ENCODE data around the gene COL5A1.

Gene COL5A1

DNA sequence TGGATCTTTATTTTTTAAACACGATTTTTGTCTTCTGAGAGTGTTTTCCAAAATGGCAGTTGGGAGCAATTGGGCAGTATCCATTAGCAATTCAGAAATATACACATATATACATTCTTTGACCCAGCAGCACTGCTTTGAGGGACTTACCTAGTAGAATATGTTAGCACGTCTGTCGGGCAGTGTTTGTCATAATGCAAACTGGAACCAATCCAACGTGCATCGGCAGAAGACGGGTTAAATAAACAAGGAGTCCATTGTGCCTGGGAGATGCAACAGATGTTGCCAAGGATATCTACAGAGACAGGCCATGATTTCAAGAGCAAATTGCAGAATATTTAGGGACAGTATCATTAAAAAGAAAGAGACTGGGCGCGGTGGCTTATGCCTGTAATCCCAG lies 107.0 kb downstream of the COL5A1 start:
- FAIRE-seq, result no peak

DNA sequence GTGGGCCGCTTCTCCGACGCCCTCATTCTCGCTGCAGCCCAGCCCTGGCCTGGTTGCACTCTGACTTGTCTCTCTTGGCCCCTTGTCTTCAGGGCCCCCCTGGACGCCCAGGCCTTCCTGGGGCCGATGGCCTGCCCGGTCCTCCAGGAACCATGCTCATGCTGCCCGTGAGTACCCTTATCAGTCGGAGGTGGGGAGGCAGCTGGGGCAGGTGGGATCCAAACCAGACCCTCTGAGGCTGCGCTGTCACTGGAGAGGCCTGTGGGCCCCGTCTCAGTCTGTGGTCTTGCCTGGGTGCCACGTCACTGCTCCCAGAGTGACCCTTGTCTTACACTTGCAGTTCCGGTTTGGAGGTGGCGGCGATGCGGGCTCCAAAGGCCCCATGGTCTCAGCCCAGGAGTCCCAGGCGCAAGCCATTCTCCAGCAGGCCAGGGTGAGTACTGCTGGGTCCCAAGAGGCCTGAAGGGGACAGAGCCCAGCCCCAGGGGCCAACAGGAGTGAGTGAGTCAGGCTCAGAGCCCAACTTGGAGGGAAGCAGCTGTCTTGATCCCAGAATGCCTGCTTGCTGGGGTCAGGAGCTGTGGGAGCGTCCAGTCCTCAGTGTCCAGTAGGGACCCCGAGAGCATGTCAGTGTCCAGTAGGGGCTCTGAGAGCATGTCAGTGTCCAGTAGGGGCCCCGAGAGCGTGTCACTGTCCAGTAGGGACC lies 109.0 kb downstream of the COL5A1 start:
- FAIRE-seq, result no peak

DNA sequence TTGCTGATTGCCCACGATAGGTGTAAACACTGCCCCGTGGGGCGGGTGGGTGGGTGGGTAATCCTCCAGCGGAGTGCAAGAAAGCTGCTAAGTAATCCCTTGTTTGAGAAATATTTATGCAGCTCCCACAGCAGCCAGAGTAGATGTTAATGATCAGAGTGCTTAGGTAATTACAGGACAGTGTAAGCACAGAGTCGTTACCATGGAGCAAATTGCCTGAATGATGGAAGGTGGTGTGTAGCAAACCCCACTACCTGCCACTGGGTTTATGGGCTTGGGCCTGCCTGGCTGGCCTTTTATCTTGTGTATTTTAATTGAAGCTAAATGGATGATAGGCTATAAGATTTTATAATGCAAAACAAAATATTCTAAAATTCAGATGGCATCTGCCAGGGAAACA lies 110.0 kb downstream of the COL5A1 start:
- no peak for FAIRE-seq

DNA sequence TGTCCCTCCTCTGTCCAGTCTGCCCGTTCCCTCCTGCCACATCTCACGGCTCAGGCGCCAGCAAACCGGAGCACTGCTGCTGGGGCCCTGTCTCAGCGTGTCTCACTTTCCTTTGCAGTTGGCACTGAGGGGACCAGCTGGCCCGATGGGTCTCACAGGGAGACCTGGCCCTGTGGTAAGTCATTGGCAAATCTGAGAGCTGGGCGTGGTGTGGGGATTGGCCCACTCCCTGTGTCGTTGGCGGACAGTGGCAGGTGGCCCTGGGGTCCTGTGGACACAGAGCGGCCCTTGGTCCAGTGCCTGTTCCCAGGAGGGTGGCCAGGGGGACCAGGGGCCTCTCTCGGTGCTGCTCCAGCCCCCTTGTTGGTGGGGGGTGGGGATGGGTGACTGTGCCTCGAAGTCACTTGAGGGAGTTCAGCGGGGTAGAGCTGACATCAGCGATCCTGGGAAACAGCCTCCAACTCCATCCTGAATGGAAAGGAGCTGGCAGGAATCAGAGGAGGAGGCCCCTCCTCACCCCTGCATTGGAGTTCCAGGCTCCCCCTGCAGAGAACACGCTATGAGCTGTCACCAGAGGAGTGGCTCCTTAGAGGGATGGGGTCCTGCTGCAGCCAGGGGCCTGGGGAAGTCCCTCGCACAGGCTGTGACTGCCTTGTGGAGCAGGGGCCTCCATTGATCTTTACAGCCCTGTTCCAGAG lies 111.0 kb downstream of the COL5A1 start:
- FAIRE-seq, result no peak

DNA sequence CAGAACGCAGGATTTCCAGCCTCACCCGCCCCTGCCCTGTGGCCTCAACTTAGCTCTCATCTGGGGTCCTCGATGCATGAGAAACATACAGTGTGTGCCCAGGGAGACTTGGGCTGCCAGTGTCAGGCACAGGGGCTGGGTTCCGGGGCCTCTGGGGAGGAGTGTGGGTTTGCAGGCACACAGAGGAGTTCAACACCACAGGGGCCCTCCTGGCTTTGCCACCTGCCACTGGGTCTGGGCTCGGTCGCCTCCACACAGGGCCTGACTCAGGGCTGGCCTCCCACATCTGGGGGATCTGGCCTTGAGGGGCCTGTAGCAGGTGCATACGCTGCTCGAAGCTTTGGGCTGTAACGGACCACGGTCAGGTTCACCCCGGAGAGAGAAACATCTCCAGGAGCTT lies 111.6 kb downstream of the COL5A1 start:
- no peak for FAIRE-seq

DNA sequence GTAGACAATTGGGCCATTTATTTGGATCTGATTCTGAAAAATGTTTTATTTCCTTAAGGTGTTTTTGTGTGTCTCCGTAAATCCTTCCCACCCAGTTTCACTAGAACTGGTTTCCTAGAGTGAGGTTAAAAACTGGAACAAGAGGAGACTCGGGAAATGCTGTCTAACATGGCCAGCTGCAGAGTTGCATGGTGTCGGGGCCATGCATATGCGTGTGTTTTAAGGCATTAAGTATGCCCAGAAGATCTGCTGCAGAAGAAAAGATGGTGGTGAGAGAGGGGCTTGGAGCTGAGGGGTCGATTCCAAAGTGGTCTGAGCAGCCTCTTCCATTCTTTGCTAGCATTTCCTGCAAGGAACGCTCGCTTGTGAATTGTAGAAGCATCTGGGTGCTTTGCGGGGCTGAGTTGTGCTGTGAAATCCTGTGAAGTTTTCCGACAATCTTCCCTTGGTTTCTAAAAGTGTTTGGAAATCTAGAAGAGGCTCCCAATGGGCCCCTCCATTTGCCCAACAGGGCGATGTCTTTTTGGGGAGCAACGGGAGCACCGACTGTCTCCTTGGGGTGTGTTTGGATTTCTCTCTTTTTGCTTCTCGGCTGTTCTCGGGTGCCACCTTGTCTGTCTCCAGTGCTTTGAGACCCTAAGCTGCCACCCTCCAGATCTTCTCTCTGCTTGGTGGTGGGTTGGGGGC lies 113.8 kb downstream of the COL5A1 start:
- no peak for FAIRE-seq

DNA sequence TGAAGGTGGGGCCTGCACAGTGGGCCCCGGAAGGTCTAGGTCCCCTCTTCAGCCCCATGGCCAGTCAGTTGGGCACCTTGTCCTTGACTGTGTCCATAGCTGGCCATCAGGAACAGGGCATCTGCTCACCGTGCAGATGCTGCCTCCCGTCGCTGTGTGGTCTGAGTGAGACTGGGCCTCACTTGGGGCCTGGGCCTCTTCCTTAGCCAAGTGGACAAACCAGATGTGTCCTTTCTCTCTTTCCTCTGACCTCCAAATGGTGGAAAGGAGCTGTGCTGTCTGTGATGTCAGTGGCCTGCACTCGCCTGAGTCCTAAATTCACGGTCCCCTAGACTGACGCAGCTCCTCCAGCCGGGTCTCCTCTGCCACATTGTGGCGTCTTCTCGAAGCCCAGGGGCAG lies 114.5 kb downstream of the COL5A1 start:
- no peak for FAIRE-seq

DNA sequence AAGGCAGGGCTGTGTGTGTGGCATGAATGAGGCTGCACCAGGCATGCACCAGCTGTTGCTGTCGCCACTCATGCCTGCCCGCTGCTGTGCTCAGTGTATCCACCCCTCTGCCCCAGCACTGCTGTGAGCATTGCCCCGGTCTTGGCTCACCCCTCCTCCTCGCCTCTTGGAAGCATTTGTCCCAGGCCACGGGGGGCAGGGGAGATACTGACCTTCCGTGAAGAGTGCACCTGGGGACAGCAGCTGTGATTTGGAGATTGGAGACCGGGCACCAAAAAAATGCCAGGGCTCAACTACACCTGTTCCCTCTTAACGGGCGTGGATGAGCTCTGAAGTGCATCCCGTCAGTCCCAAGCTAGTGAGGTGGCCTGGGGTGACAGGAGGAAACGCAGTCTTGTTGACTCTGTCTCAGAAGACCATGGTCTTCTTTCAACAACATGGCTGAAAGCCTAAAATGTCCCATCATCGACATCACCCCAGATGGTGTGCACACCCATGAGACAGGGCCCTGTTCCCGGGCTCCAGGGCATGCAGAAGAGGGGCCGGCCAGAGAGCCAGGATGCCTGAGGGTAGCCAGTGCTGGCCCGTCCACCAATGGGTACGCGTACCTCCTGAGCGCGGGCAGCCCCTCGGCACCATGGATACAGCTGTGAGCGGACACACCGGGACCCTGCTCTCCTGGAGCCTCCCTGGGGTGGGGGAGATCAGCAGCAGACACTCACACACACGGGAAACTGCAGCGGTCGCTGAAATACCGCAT lies 115.8 kb downstream of the COL5A1 start:
- no peak for FAIRE-seq

DNA sequence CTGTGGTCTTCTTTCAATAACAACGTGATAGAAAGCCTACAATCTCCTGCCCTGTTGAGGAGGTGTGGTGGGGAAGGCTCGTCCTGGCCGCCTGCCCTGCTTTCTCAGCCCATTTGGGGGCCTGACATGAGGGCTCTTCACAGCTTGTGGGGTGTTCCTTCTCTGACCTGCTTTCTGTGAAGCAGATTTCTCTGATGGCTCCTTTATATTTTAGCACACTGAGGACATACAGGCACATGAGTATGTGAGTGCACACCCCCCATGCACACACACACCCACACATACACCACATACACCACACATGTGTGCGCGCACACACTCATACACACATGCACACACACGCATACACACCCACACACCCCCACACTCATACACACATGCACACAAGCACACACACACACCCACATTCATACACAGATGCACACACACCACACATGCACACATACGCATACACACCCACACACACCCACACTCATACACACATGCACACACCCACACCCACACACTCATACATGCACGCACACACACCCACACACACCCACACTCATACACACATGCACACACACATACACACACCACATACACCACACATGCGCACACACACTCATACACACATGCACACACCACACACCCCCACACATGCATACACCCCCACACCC lies 117.5 kb downstream of the COL5A1 start:
- no peak for FAIRE-seq

DNA sequence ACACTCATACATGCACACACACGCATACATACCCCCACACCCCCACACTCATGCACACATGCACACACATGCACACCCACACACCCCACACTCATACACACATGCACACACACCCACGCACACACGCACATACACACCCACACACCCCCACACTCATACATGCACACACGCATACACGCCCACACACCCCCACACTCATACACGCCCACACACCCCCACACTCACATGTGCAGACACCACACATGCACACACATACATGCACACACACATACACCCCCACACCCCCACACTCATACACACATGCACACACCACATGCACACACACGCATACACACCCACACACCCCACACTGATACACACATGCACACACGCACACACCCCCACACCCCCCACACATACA lies 118.3 kb downstream of the COL5A1 start:
- no peak for FAIRE-seq

DNA sequence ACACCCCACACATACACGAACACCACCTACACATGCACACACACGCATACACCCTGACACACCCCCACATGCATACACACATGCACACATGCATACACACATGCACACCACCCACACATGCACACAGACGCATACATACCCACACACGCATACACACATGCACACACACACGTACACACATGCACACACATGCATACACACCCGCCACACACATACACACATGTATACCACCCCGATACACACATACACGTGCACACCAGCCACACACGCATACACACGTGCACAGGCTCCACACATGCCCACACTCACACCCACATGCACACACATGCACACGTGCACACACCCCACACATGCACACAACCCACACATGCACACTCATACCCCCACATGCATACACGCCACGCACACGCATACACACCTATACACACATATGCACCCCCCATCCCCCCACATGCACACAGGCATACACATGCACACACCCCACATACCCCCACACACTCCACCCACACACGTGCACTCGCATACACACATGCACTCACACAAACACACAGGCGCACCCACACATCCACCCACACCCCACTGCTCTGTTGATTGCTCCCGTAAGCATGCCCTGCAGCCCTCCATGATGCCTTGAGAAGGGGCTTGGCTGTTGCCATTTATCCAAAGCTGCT lies 119.3 kb downstream of the COL5A1 start:
- FAIRE-seq, result no peak

DNA sequence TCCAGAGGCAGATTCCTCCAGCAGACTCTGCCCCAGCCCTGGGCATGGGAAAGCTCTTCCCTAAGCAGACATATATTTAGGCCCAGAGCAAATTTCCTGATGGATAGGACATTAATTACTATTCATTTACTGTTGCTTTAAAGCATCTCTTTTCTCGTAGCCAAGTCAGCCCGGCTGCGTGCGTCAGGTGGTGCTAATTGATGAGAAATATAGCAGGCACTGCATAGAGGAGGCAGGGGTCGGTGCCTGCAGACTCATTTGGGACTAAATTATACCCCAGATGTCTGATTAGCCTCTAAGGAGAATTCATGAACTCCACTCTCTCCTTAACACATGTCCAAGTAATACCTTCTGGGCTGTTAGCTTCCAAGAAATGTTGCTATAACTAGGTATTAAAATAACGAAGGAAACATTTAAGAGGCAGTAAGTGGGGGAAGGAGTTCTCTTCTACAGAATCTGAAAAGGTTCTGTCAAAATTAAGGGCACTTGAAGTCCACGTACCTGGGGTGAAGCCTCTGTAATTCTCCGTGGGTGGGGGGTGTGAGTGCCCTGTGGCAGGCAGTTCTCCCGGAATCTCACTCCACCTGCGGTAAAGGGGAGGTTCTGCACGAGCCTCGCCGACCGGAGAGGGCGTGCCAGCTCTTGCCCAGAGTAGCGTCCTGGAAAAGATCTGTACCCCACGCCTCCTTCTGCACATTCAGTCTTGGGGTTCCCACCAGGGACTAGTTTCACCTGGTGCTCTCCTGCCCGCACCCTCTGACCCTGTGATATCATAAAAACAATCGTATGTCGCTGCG lies 123.1 kb downstream of the COL5A1 start:
- no peak for FAIRE-seq

DNA sequence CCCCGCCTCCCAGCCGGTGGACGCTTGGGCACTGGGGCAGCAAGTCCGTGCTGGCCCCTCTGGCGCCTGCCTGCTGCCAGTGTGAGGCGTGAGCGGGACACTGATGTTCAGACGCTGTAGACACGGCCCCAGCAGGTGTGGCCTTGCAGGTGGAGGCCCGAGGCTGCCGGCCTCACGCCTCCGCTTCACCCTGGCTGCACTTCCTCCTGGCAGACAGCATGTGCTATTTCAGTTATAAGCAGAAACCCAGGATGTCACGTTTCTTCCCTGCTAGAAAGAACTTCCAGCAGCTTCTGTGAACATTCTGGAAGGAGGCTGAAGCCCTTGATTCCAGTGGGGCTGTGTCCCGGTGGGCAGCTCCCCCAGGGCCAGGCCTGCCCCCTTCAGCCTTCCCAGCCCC lies 124.2 kb downstream of the COL5A1 start:
- no peak for FAIRE-seq

DNA sequence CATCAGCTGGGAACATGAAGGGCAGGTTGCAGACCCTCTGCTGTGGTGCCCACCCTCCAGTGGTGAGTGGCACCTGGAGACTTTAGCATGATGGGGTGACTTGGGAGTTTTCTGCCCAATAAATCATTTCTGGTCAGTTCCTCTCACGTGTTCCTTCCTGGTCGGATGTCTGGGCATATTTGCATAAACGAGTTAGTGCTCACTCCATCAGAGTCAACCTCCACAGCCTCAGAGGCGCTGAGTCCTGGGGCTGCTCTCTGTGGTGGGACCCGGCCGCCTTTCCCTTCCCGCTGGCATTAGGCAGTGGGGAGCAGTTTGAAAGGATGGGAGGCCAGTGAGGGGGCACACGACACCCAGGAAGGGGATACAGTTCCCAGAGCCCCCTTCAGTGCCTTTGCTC lies 125.0 kb downstream of the COL5A1 start:
- FAIRE-seq, result no peak

DNA sequence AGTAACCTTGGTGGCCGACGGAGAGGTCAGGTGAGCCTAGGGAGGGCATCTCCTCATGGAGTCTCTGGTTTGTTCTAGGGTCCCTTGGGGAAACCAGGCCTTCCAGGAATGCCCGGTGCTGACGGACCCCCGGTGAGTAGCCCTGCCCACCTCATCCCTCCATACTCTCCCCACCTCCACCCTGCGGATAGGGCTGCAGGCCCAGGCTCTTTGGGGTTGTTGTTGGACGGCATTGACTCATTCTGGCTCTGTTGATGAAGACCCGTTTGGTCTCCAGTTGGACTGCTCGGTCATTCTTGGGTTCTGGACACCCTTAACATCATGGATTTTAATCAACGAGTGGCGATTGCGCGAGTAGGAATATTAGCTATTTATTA lies 126.7 kb downstream of the COL5A1 start:
- FAIRE-seq, result no peak

DNA sequence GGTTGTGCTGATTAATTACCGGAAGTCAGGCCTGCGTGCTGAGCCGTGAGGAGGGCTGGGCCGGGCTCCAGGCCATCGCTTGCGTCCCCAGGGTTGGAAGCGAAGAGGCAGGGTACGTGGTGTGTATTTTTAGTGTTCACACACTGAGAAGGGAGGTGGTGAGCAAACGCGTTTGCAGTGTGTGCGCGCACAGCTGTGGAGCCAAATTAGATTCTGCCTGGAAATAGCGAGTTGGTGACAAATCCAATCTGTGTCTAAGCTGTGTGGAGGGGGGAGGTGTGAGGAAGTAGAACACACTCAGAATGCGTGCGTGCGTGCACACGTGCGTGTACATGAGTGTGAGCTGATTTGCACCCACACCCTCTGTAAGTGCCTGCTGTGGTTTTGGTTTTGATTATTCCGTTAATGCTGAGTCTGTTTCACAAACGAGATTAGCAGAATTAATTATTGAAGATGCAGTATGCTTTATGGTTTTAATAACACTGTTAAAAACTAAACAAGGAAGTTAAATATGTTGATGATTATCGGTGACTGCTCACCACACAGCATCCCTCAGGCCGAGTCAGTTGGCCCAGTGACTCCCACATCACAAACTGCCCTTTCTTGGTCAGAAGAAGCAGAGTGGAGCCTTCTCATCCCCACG lies 127.2 kb downstream of the COL5A1 start:
- FAIRE-seq, result no peak

DNA sequence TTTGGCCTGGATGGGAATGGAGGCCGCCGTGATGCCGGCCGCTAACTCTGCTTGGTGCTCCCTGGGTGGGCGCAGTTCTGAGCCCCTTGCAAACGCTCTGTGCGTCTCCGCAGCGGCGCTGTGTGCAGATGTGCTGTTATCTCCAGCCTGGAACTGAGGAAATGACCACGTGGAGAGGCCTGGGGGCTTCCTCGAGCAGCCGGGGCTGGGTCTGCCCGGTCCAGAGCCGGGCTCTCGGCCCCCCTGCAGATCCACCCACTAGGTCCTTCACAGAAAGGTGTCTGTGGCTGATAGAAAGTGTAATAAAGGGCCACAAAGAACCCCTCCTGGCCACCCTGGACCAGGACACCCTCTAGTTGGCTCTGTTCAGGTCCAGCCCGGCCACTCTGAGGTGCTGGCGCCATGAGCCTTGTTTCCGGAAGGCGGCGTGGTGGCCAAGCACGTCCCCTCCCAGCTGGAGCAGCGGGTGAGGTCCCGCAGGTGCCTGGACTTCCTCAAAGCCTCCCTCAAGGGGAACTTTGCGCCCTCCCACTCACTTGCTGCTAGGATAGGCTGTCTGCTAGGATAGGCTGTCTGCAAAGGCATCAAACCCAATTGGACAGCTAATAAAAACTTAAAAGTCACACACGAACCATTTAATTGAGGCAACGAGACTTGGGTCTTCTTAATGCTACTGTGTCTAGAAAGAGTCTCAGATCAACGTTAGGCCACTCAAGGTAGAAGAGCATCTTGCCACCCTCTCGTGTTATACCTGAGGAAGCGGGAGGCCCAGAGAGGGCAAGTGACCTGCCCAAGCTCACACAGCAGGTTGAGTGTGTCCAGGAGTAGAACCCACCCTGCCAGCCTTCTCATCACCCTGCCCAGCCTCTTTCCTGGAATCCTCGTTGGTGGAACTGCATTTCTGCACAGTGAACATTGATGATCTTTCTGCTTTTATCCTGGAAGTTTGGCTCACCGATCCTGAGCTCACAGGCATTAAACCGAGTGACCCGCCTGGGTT lies 129.7 kb downstream of the COL5A1 start:
- FAIRE-seq, result no peak

DNA sequence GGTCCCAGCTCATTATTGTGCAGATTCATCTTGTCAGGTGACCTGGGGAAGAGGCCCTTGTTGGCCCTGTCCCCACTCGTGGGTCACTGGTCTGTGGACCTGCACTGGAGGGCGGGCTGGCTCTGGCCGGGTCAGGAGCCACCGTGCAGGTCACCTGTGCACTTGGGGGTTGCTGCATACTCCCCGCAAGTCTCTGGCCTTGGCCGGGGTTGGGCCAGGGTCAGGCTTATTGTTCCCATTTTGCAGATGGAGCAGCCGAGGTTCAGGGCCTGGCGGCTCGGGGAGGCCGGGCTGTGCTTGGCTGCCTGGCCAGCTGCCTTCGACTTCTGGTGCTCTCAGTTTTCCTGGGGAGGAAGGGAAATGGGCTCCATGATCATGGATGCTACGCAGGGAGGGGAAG lies 130.7 kb downstream of the COL5A1 start:
- no peak for FAIRE-seq

DNA sequence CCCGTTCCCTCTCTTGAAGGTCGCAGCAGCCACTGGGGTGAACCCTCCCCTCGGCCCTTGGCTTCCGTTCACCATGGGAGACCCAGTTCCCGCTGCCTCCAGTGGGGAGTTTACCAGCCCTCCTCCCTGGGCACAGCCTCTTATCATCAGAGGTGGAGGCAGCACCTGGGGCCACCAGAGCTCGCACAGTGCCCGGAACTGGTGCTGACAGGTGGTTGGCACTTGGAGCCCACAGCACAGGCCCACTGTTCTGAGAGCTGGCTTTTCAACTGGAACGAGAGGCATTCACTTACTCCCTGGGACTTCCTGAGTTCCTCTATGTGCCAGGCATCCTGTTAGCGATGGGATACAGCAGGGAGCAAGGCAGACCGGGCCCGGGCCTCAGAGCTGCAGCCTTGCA lies 132.2 kb downstream of the COL5A1 start:
- no peak for FAIRE-seq

DNA sequence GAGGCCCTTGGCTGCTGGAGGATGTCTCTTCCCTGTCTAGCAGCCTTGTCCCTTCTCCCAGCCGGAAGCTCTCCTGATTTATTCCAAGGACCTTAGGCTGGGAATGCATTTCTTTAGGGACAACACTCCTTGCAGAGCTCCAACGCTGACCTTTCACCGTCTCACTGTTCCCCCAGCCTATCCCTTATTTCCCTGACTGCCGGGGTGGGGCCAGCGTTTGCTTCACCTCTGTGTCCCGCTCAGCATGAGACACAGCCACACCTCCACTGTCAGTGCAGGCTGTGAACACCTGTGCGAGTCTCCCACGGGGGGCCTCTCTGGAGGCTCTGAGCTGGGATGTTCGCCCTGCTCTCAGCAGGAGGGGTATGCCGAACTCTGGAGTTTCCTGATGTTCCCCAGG lies 132.8 kb downstream of the COL5A1 start:
- FAIRE-seq, result no peak
